Esophagus muscularis mucosa (tissue), 4 donors: Measurements from ENCODE around the gene SLC45A3.

Experiments used
- CTCF ChIP-seq, 3 experiments: fragments of 200-600 bp in 2 of 3; fragments of 450-650 bp in 1 of 3; sonication (generic) in 2 of 3; IDR thresholded peaks; one replicate each; pipeline ENCODE4 v1.5.1; 2017 to 2019; ENCODE audit warnings: antibody characterized with exemption in 3 of 3, mild to moderate bottlenecking in 2 of 3, moderate library complexity in 1 of 3
- EP300 ChIP-seq: sonication (generic); formaldehyde crosslinking; IDR thresholded peaks from one replicate; pipeline ENCODE4 v1.6.1; 2017; ENCODE audit warnings: antibody characterized with exemption
- POLR2A ChIP-seq: fragments of 450-650 bp; IDR thresholded peaks from one replicate; pipeline ENCODE4 v1.6.1; 2017; ENCODE audit warnings: antibody characterized with exemption, moderate library complexity, mild to moderate bottlenecking, low read depth
- POLR2AphosphoS5 ChIP-seq, 2 donors: sonication (generic); formaldehyde crosslinking; IDR thresholded peaks; one replicate each; pipeline ENCODE4 v1.6.1; 2017; ENCODE audit warnings: antibody characterized with exemption in 2 of 2

GRCh38 chr1:205687242-205687641, 6.9 kb upstream of the SLC45A3 start:
- TF ChIP-seq CTCF (IDR thresholded peaks at IDR 0.05) (no peak), POLR2AphosphoS5 (IDR thresholded peaks at IDR 0.05) (no peak), POLR2A (no peak), EP300 (no peak)
